B cell (primary cell): ENCODE results near the gene LRIT3.

Source experiments
- EZH2 ChIP-seq: IDR thresholded peaks from 2 replicates; pipeline ENCODE4 v1.6.1; 2012; ENCODE audit warnings: borderline replicate concordance, low read depth, mild to moderate bottlenecking, moderate library complexity, low read length; ENCODE audit not compliant: insufficient read depth, poor library complexity, severe bottlenecking
- TF ChIP-seq, protein P1 (sequence below): fragments of 200-600 bp; IDR thresholded peaks from one replicate; pipeline ENCODE4 v1.8.0; 2022; ENCODE audit warnings: antibody characterized with exemption, mild to moderate bottlenecking

- TF ChIP-seq, protein P1, sequence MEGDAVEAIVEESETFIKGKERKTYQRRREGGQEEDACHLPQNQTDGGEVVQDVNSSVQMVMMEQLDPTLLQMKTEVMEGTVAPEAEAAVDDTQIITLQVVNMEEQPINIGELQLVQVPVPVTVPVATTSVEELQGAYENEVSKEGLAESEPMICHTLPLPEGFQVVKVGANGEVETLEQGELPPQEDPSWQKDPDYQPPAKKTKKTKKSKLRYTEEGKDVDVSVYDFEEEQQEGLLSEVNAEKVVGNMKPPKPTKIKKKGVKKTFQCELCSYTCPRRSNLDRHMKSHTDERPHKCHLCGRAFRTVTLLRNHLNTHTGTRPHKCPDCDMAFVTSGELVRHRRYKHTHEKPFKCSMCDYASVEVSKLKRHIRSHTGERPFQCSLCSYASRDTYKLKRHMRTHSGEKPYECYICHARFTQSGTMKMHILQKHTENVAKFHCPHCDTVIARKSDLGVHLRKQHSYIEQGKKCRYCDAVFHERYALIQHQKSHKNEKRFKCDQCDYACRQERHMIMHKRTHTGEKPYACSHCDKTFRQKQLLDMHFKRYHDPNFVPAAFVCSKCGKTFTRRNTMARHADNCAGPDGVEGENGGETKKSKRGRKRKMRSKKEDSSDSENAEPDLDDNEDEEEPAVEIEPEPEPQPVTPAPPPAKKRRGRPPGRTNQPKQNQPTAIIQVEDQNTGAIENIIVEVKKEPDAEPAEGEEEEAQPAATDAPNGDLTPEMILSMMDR: no peak
- TF ChIP-seq EZH2: no peak
Observed at GRCh38 chr4:109798866-109799265, 49.0 kb upstream of the LRIT3 start.
